T-helper 1 cell treated with Interleukin-12 subunit alpha and Interleukin-12 subunit beta and Interleukin-4 antibody, amounts not matched to agents 30 ng/mL and 1 ng/mL, for 36 hours (primary cell): Measurements from ENCODE around the gene PLB1. TPM values are rescaled to one million over a fixed set of nuclear protein-coding genes. Genes with fewer than 3 reads are reported as not detected.

ENCODE experiments used
- intact Hi-C: fragments of 100-400 bp; cut with micrococcal nuclease; formaldehyde crosslinking; loops from one replicate; pipeline ENCODE4 v1.15.1; 2024
- total RNA-seq: library from RNA; stranded (reverse); gene quantifications from 2 replicates; pipeline ENCODE4 v1.2.3, GENCODE V29; 2022

The PLB1 gene, protein sequence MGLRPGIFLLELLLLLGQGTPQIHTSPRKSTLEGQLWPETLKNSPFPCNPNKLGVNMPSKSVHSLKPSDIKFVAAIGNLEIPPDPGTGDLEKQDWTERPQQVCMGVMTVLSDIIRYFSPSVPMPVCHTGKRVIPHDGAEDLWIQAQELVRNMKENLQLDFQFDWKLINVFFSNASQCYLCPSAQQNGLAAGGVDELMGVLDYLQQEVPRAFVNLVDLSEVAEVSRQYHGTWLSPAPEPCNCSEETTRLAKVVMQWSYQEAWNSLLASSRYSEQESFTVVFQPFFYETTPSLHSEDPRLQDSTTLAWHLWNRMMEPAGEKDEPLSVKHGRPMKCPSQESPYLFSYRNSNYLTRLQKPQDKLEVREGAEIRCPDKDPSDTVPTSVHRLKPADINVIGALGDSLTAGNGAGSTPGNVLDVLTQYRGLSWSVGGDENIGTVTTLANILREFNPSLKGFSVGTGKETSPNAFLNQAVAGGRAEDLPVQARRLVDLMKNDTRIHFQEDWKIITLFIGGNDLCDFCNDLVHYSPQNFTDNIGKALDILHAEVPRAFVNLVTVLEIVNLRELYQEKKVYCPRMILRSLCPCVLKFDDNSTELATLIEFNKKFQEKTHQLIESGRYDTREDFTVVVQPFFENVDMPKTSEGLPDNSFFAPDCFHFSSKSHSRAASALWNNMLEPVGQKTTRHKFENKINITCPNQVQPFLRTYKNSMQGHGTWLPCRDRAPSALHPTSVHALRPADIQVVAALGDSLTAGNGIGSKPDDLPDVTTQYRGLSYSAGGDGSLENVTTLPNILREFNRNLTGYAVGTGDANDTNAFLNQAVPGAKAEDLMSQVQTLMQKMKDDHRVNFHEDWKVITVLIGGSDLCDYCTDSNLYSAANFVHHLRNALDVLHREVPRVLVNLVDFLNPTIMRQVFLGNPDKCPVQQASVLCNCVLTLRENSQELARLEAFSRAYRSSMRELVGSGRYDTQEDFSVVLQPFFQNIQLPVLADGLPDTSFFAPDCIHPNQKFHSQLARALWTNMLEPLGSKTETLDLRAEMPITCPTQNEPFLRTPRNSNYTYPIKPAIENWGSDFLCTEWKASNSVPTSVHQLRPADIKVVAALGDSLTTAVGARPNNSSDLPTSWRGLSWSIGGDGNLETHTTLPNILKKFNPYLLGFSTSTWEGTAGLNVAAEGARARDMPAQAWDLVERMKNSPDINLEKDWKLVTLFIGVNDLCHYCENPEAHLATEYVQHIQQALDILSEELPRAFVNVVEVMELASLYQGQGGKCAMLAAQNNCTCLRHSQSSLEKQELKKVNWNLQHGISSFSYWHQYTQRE (N-terminal part only)
- 0.78 and 0.98 TPM in 2 replicates for total RNA-seq

GRCh38 chr2:28495551-28496250 lies at the start of gene PLB1:
TSS of gene PLB1 (plus strand) at chr2:28496060. CDS start at chr2:28496115, 55 bp downstream.
- intact Hi-C loops = no loop called here

DNA sequence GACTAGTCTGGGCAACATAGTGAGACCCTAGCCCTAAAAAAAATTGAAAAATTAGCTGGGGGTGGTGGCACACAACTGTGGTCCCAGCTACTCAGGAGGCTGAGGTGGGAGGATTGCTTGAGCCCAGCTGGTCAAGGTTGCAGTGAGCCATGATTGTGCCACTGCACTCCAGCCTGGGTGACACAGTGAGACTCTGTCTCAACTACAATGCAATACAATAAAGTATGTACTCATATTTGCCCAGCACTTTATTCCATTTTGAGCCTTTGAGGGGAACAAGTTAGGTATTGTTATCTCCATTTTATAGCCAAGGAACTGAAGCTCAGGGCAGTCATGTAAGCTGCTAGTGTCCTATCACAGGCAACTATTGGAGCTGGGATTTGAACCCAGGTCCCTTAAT lies 49.3 kb upstream of the PLB1 start:
- intact Hi-C loops = no loop called here

DNA sequence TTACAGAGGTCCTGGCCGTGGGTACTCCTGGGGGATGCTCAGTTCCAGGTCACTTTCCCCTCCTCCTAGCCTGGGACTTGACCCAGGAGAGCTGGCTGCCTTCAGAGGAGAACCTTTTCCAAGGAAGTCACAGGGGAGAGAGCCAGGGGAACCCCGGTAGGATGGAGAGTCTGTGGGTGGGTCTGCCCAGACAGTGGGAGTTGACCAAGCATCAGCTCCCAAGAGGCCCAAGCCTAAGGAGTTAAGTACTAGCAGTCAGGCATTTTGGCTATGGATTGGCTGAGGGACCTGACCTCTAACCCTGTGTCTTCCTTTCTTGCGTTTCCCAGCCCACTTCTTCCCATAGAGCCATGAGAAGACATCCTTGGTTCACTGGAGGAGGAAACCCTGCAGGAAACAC lies 48.8 kb upstream of the PLB1 start:
- intact Hi-C loops = no loop called here

DNA sequence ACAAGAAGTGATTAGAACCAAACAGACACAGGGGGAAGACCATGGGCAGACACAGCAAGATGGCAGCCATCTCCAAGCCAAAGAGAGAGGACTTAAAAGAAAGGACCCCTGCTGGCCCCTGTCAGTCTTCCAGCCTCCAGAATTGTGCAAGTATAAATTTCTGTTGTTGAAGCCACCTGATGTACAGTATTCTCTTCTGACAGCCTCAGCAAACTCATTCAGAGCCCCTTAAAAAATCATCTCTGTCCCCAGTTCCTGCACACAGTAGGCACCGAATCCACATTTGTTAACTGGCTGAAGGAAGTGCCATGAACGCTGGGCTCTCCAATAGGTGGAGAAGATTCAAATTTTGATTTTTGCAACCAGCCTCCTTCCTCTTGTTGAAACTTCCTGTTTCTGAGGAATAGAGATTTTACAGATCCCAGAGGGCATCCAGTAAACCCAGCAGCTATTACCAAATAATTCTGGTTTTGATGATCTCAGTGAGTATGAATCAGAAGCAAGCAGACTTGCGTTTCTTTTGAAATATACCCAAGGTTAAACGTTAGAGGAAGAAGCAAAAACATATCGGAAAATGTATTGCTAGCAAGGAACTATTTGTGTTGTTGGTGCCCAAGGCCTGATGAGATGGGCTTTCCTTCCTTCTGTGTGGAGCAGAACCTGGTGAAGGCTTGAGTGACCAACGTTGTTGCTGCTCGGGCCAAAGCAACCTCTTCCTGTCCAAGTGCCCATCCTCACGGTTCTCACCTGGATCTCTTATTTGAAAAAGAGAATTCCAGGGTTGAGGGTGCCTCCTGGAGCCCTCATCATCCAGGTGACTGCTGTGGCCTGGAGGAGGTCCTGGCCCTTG lies 47.7 kb upstream of the PLB1 start:
- intact Hi-C loops = no loop called here

GRCh38 chr2:28448793-28449100 lies 47.1 kb upstream of the PLB1 start:
- intact Hi-C loops = no loop called here

GRCh38 chr2:28449126-28449487 lies 46.8 kb upstream of the PLB1 start:
- intact Hi-C loops = no loop called here

GRCh38 chr2:28449488-28450395 lies 46.1 kb upstream of the PLB1 start:
- intact Hi-C loops = loop anchor here (5.0 kb wide), 1 partner anchor 172 kb away; no protein-coding TSS in a partner anchor

DNA sequence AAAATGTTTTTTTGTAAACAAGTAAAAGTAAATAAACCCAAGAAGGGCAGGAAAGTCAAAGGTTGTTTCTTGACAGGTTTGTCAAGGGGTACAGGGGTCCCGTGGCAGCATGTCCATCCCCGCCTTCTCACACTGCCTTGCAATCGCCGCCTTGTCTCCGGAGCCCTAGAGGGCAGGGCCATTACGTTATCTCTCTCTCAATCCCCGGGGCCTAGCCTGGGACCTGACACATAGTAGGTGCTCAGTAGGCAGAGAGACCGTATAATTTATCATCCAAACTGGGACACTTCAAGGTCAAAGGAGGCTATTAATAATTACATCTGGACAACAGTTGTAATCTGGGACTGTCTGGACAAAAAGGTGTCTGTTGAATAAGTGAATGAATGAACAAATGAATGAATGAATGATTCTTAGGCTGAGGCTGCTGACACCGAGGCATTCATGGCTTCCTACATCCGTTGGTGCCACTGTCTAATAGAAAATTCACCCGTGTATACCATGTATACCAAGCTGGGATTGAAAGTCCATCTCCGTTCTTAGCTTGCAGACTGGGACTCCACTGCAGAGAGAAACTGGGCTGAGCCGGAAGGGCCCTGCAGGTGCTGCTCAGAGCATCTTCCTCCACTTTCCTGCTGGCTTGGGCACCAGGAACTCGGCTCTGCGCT lies 44.8 kb upstream of the PLB1 start:
- intact Hi-C loops = loop anchor here (5.0 kb wide), 1 partner anchor 174 kb away; no protein-coding TSS in a partner anchor

- intact Hi-C loops = loop anchor here (1.0 to 5.0 kb wide), 11 partner anchors 28 to 769 kb away; partner anchors contain the start of gene MRPL33
Measured at GRCh38 chr2:28451793-28452533, 43.9 kb upstream of the PLB1 start.

DNA sequence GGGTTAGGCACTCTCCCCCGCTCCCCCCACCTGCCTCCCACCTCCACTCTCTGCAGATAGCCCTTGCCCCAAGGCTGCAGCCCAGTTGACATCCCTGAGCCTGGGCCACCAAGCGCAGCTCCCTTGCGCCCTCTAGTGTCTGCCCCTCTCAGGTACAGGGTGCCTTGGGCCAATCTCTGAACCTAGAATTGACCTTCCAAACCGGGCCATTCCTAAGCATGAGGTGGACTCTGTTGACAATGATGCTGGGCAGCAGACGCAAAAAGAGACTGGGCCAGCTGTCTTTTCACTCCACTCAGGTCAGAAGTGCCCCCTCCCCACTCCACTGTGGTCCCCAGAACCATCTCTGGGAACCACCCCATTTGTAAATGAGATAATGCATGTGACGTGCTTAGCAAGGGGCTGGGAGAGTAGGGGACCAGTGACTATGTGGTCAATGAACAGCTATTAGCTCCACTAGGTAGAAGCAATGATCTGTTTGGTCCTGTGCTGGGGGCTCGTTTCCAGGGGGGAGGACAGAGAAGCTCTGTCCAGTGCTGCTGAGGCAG lies 43.3 kb upstream of the PLB1 start:
- intact Hi-C loops = loop anchor here (1.0 to 5.0 kb wide), 11 partner anchors 28 to 769 kb away; partner anchors contain the start of gene MRPL33

DNA sequence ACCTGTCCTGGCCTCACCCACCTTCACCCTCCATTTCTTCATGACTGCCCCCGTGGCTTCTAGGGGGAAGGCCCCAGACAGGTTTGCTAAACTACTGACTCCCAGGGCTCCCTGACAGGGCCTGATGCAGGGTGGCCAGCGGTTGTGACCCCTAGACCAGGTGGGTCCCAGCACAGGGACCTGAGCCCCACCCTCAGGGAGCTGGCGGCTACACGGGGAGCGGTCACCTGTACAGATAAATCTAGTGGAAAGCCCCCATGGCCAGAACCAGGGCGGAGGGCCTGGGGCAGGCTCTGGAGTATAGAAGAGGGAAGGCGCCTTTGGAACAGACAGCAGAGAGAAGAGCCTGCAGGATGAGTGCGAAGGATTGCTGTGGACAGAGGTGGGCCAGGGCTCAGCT lies 42.5 kb upstream of the PLB1 start:
- intact Hi-C loops = loop anchor here (5.0 kb wide), 1 partner anchor 176 kb away; no protein-coding TSS in a partner anchor

GRCh38 chr2:28454016-28454930 lies 41.6 kb upstream of the PLB1 start:
- intact Hi-C loops = loop anchor here (5.0 kb wide), 1 partner anchor 177 kb away; no protein-coding TSS in a partner anchor

DNA sequence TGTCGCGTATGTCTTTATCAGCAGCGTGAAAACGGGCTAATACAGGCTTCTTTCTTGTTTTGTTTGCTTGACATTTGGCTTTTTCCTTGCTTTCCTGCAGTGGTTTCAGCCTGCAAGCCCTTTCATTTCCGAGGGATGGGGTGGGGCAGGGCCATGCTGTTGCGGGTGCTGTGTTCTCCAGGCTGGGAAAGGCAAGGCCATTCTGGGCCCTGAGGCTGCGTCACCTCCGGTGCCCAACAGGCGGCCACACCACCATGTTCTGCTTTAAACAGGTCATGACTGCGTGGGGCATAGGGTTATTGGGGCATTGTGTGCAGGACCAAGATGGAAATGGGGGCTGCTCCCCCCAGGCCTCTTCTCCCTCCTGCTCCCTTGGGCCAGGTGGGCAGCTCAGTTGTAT lies 38.6 kb upstream of the PLB1 start:
- intact Hi-C loops = no loop called here

DNA sequence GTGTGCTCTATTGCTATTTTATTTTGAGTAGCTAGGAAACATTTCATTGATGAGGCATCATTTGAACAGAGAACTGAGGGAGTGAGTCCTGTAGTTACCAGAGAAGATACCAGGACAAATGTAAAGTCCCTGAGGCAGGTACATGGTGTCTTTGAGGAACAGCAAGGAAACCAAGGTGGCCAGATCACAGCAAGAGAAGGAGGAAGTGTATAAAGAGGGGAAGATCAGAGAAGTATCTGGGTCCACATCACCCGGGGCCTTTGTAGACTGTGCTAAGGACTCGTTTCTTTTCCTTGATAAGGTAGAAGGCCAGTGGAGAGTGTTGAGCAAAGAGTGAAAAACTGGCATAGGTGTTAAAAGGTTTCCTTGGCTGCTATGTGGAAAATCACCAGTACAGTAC lies 34.8 kb upstream of the PLB1 start:
- intact Hi-C loops = no loop called here

GRCh38 chr2:28462122-28462521 lies 33.7 kb upstream of the PLB1 start:
- intact Hi-C loops = no loop called here

GRCh38 chr2:28463211-28463816 lies 32.5 kb upstream of the PLB1 start:
- intact Hi-C loops = no loop called here
